ENCODE results near the gene C5orf47. TPM values are rescaled to one million over a fixed set of nuclear protein-coding genes. Genes with fewer than 3 reads are reported as not detected.

The C5orf47 gene
- under 1 TPM in 1 of 2 donors, not detected in 1; 0.54 TPM for total RNA-seq

GRCh38 chr5:173988554-173989431 lies at the start of gene C5orf47:
Gene C5orf47, plus strand, starts transcription at chr5:173989170. Its CDS starts 94 bp downstream, at chr5:173989264.
- no peak within 1 kb of the TSS for H3K27ac ChIP-seq
- no peaks in the 10 kb centered on the region for H3K36me3 ChIP-seq
- no peak for ATAC-seq (ENCODE audit: insufficient number of reproducible peaks, low FRiP score, low read depth)
- no peak for DNase-seq (ENCODE audit: low spot score)
- H3K27me3 ChIP-seq (replicated peaks; ENCODE audit: insufficient read depth), result no peaks in the 10 kb centered on the region
- H3K4me3 ChIP-seq, result no peak within 1 kb of the TSS
- no peak for TF ChIP-seq CTCF (IDR thresholded peaks at IDR 0.05)
- no peaks in the 10 kb centered on the region for H3K4me1 ChIP-seq (ENCODE audit: control insufficient read depth in 1 of 2, low read depth in 2 of 2)
- no peaks in the 10 kb centered on the region for H3K9me3 ChIP-seq

GRCh38 chr5:173940269-173940668 lies 48.7 kb upstream of the C5orf47 start:
- H3K4me3 ChIP-seq, result no peak overlapping the region
- peaks cover 15 to 21% of the 10 kb centered on the region in 2 donors for H3K4me1 ChIP-seq (ENCODE audit: control insufficient read depth in 1 of 2, low read depth in 2 of 2)
- no peaks in the 10 kb centered on the region for H3K27me3 ChIP-seq (replicated peaks; ENCODE audit: insufficient read depth)
- no peaks in the 10 kb centered on the region for H3K9me3 ChIP-seq
- TF ChIP-seq CTCF (IDR thresholded peaks at IDR 0.05), result no peak
- no peak overlapping the region for H3K27ac ChIP-seq
- ATAC-seq (ENCODE audit: insufficient number of reproducible peaks, low FRiP score, low read depth) (no peak), DNase-seq (ENCODE audit: low spot score) (no peak)
- H3K36me3 ChIP-seq, result no peaks in the 10 kb centered on the region

- DNase-seq (ENCODE audit: low spot score), result no peak
- Histone ChIP-seq H3K27ac (no peak overlapping the region), H3K27me3 (replicated peaks; ENCODE audit: insufficient read depth) (no peaks in the 10 kb centered on the region), H3K4me3 (no peak overlapping the region), H3K4me1 (ENCODE audit: control insufficient read depth in 1 of 2, low read depth in 2 of 2) (peaks cover 15 to 21% of the 10 kb centered on the region in 2 donors), H3K36me3 (peaks cover 2% of the 10 kb centered on the region), H3K9me3 (no peaks in the 10 kb centered on the region)
- no peak for TF ChIP-seq CTCF (IDR thresholded peaks at IDR 0.05)
- no peak for ATAC-seq (ENCODE audit: insufficient number of reproducible peaks, low FRiP score, low read depth)
Observed at GRCh38 chr5:173941102-173941501, 47.9 kb upstream of the C5orf47 start.

- TF ChIP-seq CTCF (IDR thresholded peaks at IDR 0.05), result no peak
- H3K4me3 ChIP-seq, result no peak overlapping the region
- ATAC-seq (ENCODE audit: insufficient number of reproducible peaks, low FRiP score, low read depth) (no peak), DNase-seq (ENCODE audit: low spot score) (no peak)
- H3K4me1 ChIP-seq (ENCODE audit: control insufficient read depth in 1 of 2, low read depth in 2 of 2), result peaks cover 15 to 16% of the 10 kb centered on the region in 2 donors
- H3K27ac ChIP-seq, result no peak overlapping the region
- H3K36me3 ChIP-seq, result peaks cover 7% of the 10 kb centered on the region
- no peaks in the 10 kb centered on the region for H3K9me3 ChIP-seq
- H3K27me3 ChIP-seq (replicated peaks; ENCODE audit: insufficient read depth), result no peaks in the 10 kb centered on the region
Observed at GRCh38 chr5:173941758-173942401, 47.1 kb upstream of the C5orf47 start.

- no peak for ATAC-seq (ENCODE audit: insufficient number of reproducible peaks, low FRiP score, low read depth)
Observed at GRCh38 chr5:173944511-173944910, 44.5 kb upstream of the C5orf47 start.

More at GRCh38 chr5:173944511-173944910, 44.5 kb upstream of the C5orf47 start:
- Histone ChIP-seq H3K27ac (no peak overlapping the region), H3K4me1 (ENCODE audit: control insufficient read depth in 1 of 2, low read depth in 2 of 2) (peaks cover 12 to 15% of the 10 kb centered on the region in 2 donors), H3K4me3 (no peak overlapping the region), H3K9me3 (no peaks in the 10 kb centered on the region), H3K36me3 (peaks cover 19% of the 10 kb centered on the region), H3K27me3 (replicated peaks; ENCODE audit: insufficient read depth) (no peaks in the 10 kb centered on the region)
- no peak for DNase-seq (ENCODE audit: low spot score)
- TF ChIP-seq CTCF (IDR thresholded peaks at IDR 0.05), result no peak
